Activated naive CD8-positive, alpha-beta T cell treated with anti-CD3 and anti-CD28 coated beads for 36 hours (primary cell): Measurements from ENCODE around the gene ARNT2. TPM values are rescaled to one million over a fixed set of nuclear protein-coding genes. Genes with fewer than 3 reads are reported as not detected.

Source experiments
- DNase-seq: peaks from one replicate; pipeline ENCODE4 v3.0.0; 2021
- H3K27ac Mint-ChIP-seq: one replicate; pipeline ENCODE4 v1.8.0; 2022; ENCODE audit warnings: mild to moderate bottlenecking, moderate library complexity, mixed read lengths
- H3K27me3 Mint-ChIP-seq: one replicate; pipeline ENCODE4 v1.8.0; 2022; ENCODE audit warnings: mild to moderate bottlenecking, mixed read lengths
- H3K36me3 Mint-ChIP-seq: one replicate; pipeline ENCODE4 v1.8.0; 2021; ENCODE audit warnings: mild to moderate bottlenecking, mixed read lengths
- H3K4me1 Mint-ChIP-seq: one replicate; pipeline ENCODE4 v1.8.0; 2021; ENCODE audit warnings: mixed read lengths
- H3K4me3 Mint-ChIP-seq: one replicate; pipeline ENCODE4 v1.8.0; 2022; ENCODE audit warnings: mild to moderate bottlenecking, moderate library complexity, mixed read lengths
- H3K9me3 Mint-ChIP-seq: one replicate; pipeline ENCODE4 v1.8.0; 2022; ENCODE audit warnings: mixed read lengths
- total RNA-seq, 2 experiments: library from RNA; stranded (reverse); gene quantifications; one replicate each; pipeline ENCODE4 v1.2.3, GENCODE V29; 2021

The ARNT2 gene
- total RNA-seq, 2 experiments from 2014 or later = not detected

DNA sequence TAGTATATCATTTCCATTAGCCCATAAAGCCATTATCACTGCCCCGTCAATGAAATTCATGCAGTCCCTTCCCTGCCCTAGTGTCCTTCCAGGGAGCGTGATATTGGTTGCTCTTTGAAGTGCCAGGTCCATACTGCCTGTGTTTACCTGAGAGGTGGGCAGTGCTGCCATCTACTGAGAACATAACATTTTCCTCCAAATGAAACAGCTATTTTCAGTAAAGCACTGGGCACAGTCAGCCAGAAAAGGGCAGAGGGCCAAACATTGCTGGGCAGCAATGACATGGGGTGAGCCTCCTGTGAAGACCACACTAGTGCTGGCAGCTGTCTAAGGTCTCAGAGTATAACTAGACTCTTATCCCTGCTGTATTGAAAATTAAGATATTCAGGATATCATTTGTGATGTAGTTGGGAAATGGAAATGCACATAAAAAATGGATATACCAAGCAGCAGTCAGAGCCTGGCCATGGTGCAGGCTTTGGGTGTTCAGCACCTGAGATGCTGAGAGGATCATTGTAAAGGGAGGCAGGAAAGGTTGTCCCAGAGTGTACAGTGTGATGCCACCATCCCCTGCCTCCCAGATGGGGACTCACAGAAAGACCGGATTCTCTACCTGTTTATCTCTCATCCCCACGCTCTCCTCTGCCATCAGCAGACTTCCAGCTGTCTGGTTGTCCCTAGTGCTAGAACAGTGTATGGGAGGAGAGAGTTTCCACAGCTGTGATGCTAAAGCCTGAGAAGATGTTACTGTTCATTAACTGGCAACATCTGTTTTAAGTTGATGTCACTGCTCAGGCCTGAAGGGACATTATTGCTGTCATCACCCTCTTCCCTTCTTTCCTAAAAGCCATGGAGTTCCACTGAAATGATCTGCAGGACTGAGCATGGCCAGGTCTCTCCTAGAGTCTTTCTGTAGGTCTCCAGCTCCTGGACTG, 108.8 kb downstream of the ARNT2 start:
- DNase-seq = no peak
- H3K27me3 Mint-ChIP-seq = peaks cover 8% of the 10 kb centered on the region
- no peak overlapping the region for H3K27ac Mint-ChIP-seq
- H3K4me1 Mint-ChIP-seq = peaks cover 10% of the 10 kb centered on the region
- H3K36me3 Mint-ChIP-seq = no peaks in the 10 kb centered on the region
- H3K4me3 Mint-ChIP-seq = no peak overlapping the region
- peaks cover 15% of the 10 kb centered on the region for H3K9me3 Mint-ChIP-seq

DNA sequence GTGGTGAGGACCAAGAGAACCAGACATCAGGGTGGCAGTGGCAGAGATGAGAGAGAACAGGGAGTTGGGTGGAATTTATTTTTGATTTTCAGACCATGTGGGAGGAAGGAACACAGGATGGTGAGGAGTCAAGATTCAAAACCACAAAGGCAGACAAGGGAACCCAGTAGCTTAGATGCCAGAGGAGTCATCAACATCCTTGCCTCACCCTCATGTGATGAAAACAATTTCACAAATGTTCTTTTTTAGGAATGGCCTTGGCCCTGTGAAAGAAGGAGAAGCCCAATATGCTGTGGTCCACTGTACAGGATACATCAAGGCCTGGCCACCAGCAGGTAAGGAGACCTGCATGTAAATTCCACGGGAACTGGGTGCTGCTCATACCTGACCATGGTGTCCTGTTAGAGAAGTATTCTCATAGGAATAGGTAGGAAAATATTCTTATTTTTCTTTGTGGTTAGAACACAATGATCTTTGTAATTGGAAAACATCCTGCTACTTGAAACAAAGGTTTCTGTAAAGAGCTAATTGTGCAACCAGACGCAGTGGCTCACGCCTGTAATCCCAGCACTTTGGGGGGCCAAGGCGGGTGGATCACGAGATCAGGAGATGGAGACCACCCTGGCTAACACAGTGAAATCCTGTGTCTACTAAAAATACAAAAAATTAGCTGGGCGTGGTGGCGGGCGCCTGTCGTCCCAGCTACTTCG, 110.0 kb downstream of the ARNT2 start:
- no peaks in the 10 kb centered on the region for H3K36me3 Mint-ChIP-seq
- peaks cover 15% of the 10 kb centered on the region for H3K9me3 Mint-ChIP-seq
- H3K4me3 Mint-ChIP-seq = no peak overlapping the region
- H3K27ac Mint-ChIP-seq = no peak overlapping the region
- H3K4me1 Mint-ChIP-seq = peaks cover 10% of the 10 kb centered on the region
- peaks cover 8% of the 10 kb centered on the region for H3K27me3 Mint-ChIP-seq
- no peak for DNase-seq

DNA sequence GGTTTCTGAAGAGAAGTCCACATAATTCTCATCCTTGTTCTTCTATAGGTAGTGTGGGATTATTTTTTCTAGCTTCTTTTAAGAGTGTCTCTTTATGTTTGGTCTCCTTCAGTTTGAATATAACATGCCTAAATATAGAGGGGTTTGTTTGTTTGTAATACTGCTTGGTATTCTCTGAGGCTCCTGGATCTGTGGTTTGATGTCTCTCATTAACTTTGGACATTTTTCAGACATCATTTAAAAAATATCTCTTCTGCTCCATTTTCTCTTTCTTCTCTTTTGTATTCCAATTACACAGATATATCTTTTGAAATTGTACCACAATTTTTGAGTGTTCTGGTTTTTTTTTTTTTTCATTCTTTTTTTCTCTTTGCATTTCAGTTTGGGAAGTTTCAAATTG, 113.1 kb downstream of the ARNT2 start:
- Mint-ChIP-seq H3K4me3 (no peak overlapping the region), H3K27ac (no peak overlapping the region), H3K27me3 (no peaks in the 10 kb centered on the region), H3K4me1 (no peaks in the 10 kb centered on the region), H3K36me3 (no peaks in the 10 kb centered on the region), H3K9me3 (peaks cover 6% of the 10 kb centered on the region)
- DNase-seq = no peak

GRCh38 chr15:80518522-80518921, 114.3 kb downstream of the ARNT2 start:
- Mint-ChIP-seq H3K36me3 (no peaks in the 10 kb centered on the region), H3K4me1 (no peaks in the 10 kb centered on the region), H3K27ac (no peak overlapping the region), H3K27me3 (peaks cover 3% of the 10 kb centered on the region), H3K4me3 (no peak overlapping the region), H3K9me3 (peaks cover 6% of the 10 kb centered on the region)
- no peak for DNase-seq

- no peak overlapping the region for H3K27ac Mint-ChIP-seq
- no peaks in the 10 kb centered on the region for H3K36me3 Mint-ChIP-seq
- H3K27me3 Mint-ChIP-seq = peaks cover 7% of the 10 kb centered on the region
- H3K9me3 Mint-ChIP-seq = no peaks in the 10 kb centered on the region
- DNase-seq = no peak
- no peak overlapping the region for H3K4me3 Mint-ChIP-seq
- H3K4me1 Mint-ChIP-seq = no peaks in the 10 kb centered on the region
Observed at GRCh38 chr15:80523746-80524145, 119.6 kb downstream of the ARNT2 start.

- no peaks in the 10 kb centered on the region for H3K36me3 Mint-ChIP-seq
- H3K4me1 Mint-ChIP-seq = no peaks in the 10 kb centered on the region
- no peak overlapping the region for H3K4me3 Mint-ChIP-seq
- H3K27ac Mint-ChIP-seq = no peak overlapping the region
- peaks cover 7% of the 10 kb centered on the region for H3K27me3 Mint-ChIP-seq
- no peaks in the 10 kb centered on the region for H3K9me3 Mint-ChIP-seq
- DNase-seq = no peak
Observed at GRCh38 chr15:80525853-80526252, 121.7 kb downstream of the ARNT2 start.

DNA sequence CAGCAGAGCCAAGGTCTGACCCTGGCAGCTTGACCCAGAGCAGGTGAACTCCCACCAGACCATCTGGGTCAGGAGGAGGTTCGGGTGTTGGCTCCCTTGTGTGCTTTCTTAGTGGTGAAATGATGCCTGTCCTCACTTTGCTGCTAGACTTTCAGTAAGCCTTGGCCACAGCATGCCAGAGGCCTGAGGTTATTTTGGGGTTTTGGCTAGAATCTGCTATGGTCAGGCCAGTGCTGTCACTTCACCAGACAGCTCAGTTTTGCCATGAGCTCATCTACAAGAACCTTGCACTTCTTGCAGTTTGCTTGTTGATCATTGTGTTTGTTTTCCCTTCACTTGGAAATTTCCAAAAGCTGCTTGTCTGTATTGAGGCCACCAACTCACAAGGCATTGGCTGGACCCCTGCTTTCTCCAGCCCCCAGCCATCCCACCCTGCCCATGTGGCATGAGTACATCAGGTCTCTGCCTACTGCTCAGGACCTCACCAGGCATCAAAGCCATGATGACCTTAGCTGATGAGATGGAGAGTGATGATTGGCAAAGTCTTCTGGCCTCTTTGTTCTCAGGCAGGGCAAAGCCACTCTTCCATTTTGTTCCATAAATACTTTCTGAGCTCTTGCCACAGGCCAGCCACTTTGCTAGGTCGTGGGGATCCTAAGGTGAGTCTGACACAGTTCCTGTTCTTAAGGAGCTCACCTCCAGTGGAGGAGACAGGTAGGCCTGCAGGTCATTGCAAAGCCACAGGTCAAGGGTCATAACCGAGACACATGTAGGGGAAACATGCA, 122.6 kb downstream of the ARNT2 start:
- Mint-ChIP-seq H3K36me3 (no peaks in the 10 kb centered on the region), H3K27ac (no peak overlapping the region), H3K4me1 (no peaks in the 10 kb centered on the region), H3K4me3 (no peak overlapping the region), H3K27me3 (peaks cover 10% of the 10 kb centered on the region), H3K9me3 (no peaks in the 10 kb centered on the region)
- no peak for DNase-seq

DNA sequence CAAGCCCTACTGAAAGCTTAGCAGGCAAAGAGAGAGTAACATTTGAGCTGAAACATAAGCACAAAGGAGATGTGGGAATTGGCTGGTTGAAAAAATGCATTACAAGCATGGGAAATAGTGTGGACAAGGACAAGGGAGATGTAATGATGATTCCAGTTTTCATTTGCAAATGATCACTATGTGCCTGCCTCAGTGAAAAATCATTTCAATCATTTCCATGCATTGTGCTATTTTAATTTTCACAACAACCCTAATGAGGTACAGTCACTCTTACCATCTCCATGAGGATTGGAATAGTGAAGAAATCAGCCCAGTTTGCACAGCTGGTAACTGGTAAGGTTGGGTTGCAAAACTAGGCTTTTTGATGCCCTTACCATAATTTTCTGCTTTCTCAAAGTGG, 123.2 kb downstream of the ARNT2 start:
- H3K27ac Mint-ChIP-seq = no peak overlapping the region
- no peak for DNase-seq
- H3K36me3 Mint-ChIP-seq = no peaks in the 10 kb centered on the region
- H3K4me3 Mint-ChIP-seq = no peak overlapping the region
- no peaks in the 10 kb centered on the region for H3K4me1 Mint-ChIP-seq
- H3K9me3 Mint-ChIP-seq = no peaks in the 10 kb centered on the region
- peaks cover 12% of the 10 kb centered on the region for H3K27me3 Mint-ChIP-seq

DNA sequence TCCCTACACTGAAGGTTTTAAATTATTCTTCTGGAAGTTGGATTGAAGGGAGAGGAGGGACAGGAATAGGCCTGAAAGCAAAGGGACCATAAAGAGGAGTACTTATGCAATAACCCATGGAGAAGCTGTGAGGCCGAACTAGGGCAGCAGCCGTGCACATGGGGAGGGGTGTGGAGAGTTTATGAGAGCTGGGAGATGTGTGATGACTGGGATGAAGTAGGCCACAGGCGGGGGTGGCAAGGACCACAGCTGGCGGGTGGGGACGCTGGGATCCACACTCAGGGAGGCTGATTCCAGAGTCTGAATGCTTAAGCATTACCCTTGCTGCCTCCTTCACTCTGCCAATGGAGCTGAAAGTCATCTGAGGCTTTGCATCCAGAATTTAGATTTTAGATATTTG, 123.8 kb downstream of the ARNT2 start:
- DNase-seq = no peak
- no peak overlapping the region for H3K4me3 Mint-ChIP-seq
- no peaks in the 10 kb centered on the region for H3K9me3 Mint-ChIP-seq
- H3K27ac Mint-ChIP-seq = no peak overlapping the region
- no peaks in the 10 kb centered on the region for H3K36me3 Mint-ChIP-seq
- no peaks in the 10 kb centered on the region for H3K4me1 Mint-ChIP-seq
- peaks cover 16% of the 10 kb centered on the region for H3K27me3 Mint-ChIP-seq

DNA sequence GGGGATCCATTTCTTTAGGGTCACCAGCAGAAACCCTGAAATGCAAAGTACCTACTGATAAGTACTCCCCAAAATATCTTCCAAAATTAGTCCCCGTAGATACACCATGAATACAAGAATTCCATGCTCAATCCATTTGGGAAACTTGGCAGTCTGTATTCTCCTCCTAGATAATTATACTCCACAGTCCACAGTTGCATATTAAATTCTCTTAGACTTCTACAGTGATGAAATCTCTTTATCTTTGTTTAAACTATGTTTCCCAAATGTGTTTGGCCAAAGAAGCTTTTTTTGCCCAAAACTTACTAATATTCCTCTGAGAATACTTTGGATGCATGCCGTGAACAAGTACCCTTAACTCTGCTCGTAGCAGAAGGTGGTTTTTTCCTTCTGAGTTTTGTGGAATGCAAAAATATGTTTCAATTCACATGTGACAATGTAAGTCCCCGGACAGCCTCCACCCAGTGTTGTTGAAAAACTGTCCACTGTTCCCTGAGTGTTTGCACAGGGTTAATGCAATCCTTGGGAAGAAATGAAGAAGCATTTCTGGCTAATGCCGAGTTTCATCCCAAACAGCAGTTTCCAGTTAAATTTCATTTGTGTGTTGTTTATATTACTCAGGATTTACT, 126.7 kb downstream of the ARNT2 start:
- H3K36me3 Mint-ChIP-seq = no peaks in the 10 kb centered on the region
- DNase-seq = no peak
- peaks cover 5% of the 10 kb centered on the region for H3K9me3 Mint-ChIP-seq
- no peak overlapping the region for H3K27ac Mint-ChIP-seq
- no peaks in the 10 kb centered on the region for H3K4me1 Mint-ChIP-seq
- H3K4me3 Mint-ChIP-seq = no peak overlapping the region
- H3K27me3 Mint-ChIP-seq = peaks cover 18% of the 10 kb centered on the region

GRCh38 chr15:80531388-80531787, 127.2 kb downstream of the ARNT2 start:
- H3K9me3 Mint-ChIP-seq = peaks cover 5% of the 10 kb centered on the region
- no peaks in the 10 kb centered on the region for H3K4me1 Mint-ChIP-seq
- H3K36me3 Mint-ChIP-seq = no peaks in the 10 kb centered on the region
- no peak overlapping the region for H3K27ac Mint-ChIP-seq
- peaks cover 23% of the 10 kb centered on the region for H3K27me3 Mint-ChIP-seq
- no peak for DNase-seq
- H3K4me3 Mint-ChIP-seq = no peak overlapping the region

- no peaks in the 10 kb centered on the region for H3K4me1 Mint-ChIP-seq
- H3K9me3 Mint-ChIP-seq = peaks cover 5% of the 10 kb centered on the region
- no peaks in the 10 kb centered on the region for H3K36me3 Mint-ChIP-seq
- peaks cover 25% of the 10 kb centered on the region for H3K27me3 Mint-ChIP-seq
- no peak overlapping the region for H3K27ac Mint-ChIP-seq
- no peak for DNase-seq
- no peak overlapping the region for H3K4me3 Mint-ChIP-seq
Observed at GRCh38 chr15:80531796-80532195, 127.6 kb downstream of the ARNT2 start.

GRCh38 chr15:80533790-80534333, 129.7 kb downstream of the ARNT2 start:
- H3K4me1 Mint-ChIP-seq = no peaks in the 10 kb centered on the region
- no peaks in the 10 kb centered on the region for H3K36me3 Mint-ChIP-seq
- no peak overlapping the region for H3K4me3 Mint-ChIP-seq
- H3K9me3 Mint-ChIP-seq = peaks cover 5% of the 10 kb centered on the region
- H3K27ac Mint-ChIP-seq = no peak overlapping the region
- no peak for DNase-seq
- H3K27me3 Mint-ChIP-seq = peaks cover 34% of the 10 kb centered on the region

DNA sequence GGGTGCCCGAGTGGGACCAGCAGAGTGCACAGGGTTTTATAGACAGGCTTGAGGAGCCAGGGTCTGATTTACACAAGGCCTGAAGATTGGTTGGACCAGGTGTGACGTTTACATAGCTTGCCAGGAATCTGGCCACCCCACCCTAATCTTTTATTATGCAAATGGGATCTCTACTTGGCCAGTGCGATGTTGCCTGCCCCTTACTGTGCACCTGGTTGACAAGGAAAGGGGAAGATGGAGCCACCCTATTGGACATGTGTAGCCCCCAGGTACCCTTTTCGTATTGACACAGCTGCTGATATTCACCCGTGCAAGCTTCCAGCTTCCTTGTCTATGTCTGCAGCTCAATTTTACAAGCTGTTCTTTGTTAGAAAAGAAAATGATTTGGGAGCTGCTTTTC, 132.0 kb downstream of the ARNT2 start:
- no peaks in the 10 kb centered on the region for H3K36me3 Mint-ChIP-seq
- no peak for DNase-seq
- H3K27ac Mint-ChIP-seq = no peak overlapping the region
- peaks cover 38% of the 10 kb centered on the region for H3K27me3 Mint-ChIP-seq
- H3K4me1 Mint-ChIP-seq = no peaks in the 10 kb centered on the region
- no peak overlapping the region for H3K4me3 Mint-ChIP-seq
- peaks cover 7% of the 10 kb centered on the region for H3K9me3 Mint-ChIP-seq
